Activated CD4-positive, alpha-beta T cell treated with anti-CD3 and anti-CD28 coated beads for 36 hours (primary cell): ENCODE measurements around the gene TCEANC2. TPM values are rescaled to one million over a fixed set of nuclear protein-coding genes. Genes with fewer than 3 reads are reported as not detected.

Source experiments
- microRNA-seq: library from miRNA; unstranded; fragments of <30 nt; microRNA quantifications from one replicate; pipeline ENCODE4 v1.2.0, GENCODE V29; 2021; ENCODE audit warnings: borderline replicate concordance
- total RNA-seq, 2 experiments: library from RNA; stranded (reverse); gene quantifications; one replicate each; pipeline ENCODE4 v1.2.3, GENCODE V29; 2021

Gene TCEANC2
- total RNA-seq, 2 experiments from 2014 or later, result 14.0 to 14.2 TPM

Small RNAs within 50 kb of the gene (microRNA-seq; reads per million reads assigned to microRNA genes)
- gene MIR4781, result 6.0 reads per million, percentile 20 among the genes with 10 or more reads in this experiment

Other genes with a start within 250 kb of the TCEANC2 start
- gene NDC1, start 215.3 kb upstream of the TCEANC2 start, total RNA-seq, result 10 to 100 TPM; 31.2 to 38.5 TPM
- gene YIPF1, start 163.8 kb upstream of the TCEANC2 start, total RNA-seq, result 10 to 100 TPM; 19.0 to 24.4 TPM
- not detected for gene DIO1, start 159.4 kb upstream of the TCEANC2 start, total RNA-seq
- gene IFT25, start 107.9 kb upstream of the TCEANC2 start, total RNA-seq, result 10 to 100 TPM; 56.6 to 62.0 TPM
- gene LRRC42, start 107.3 kb upstream of the TCEANC2 start, total RNA-seq, result 10 to 100 TPM; 25.4 to 31.3 TPM
- not detected for gene LDLRAD1, start 35.4 kb upstream of the TCEANC2 start, total RNA-seq
- 100 to 1,000 TPM in 1 of 2 experiments, 10 to 100 TPM in 1; 99.3 to 120 TPM for gene TMEM59, start 404 bp upstream of the TCEANC2 start, total RNA-seq
- not detected for gene CDCP2, start 99.4 kb downstream of the TCEANC2 start, total RNA-seq
- 10 to 100 TPM; 13.1 to 13.5 TPM for gene CYB5RL, start 146.4 kb downstream of the TCEANC2 start, total RNA-seq
- gene MRPL37, start 146.6 kb downstream of the TCEANC2 start, total RNA-seq, result 100 to 1,000 TPM; 177 to 189 TPM